ENCODE data around the gene SP8.

The SP8 gene

GRCh38 chr7:20776214-20776911 lies 10.3 kb downstream of the SP8 start:
- H3K9me3 ChIP-seq (ENCODE audit: control insufficient read depth in 2 of 2, low read length in 2 of 2) = no peaks in the 10 kb centered on the region
- peaks cover 45 to 54% of the 10 kb centered on the region in 2 donors for H3K27me3 ChIP-seq (ENCODE audit: control insufficient read depth in 2 of 2, insufficient read depth in 2 of 2, low read length in 2 of 2)
- no peak overlapping the region for H3K9ac ChIP-seq (ENCODE audit: low read depth in 1 of 2, low read length in 2 of 2)
- no peaks in the 10 kb centered on the region for H3K36me3 ChIP-seq (ENCODE audit: control insufficient read depth in 2 of 2, insufficient read depth in 2 of 2, low read length in 2 of 2)
- H3K4me3 ChIP-seq (ENCODE audit: low read length in 2 of 2) = no peak overlapping the region
- no peak overlapping the region for H3K27ac ChIP-seq (ENCODE audit: low read depth in 2 of 2, low read length in 2 of 2)
- peaks cover 2 to 3% of the 10 kb centered on the region in 2 donors for H3K4me1 ChIP-seq (ENCODE audit: control insufficient read depth in 2 of 2, insufficient read depth in 2 of 2, low read length in 2 of 2)

GRCh38 chr7:20754001-20754400 lies 32.7 kb downstream of the SP8 start:
- Histone ChIP-seq H3K9me3 (ENCODE audit: control insufficient read depth in 2 of 2, low read length in 2 of 2) (no peaks in the 10 kb centered on the region), H3K36me3 (ENCODE audit: control insufficient read depth in 2 of 2, insufficient read depth in 2 of 2, low read length in 2 of 2) (no peaks in the 10 kb centered on the region), H3K27ac (ENCODE audit: low read depth in 2 of 2, low read length in 2 of 2) (no peak overlapping the region), H3K9ac (ENCODE audit: low read depth in 1 of 2, low read length in 2 of 2) (no peak overlapping the region), H3K27me3 (ENCODE audit: control insufficient read depth in 2 of 2, insufficient read depth in 2 of 2, low read length in 2 of 2) (no peaks in the 10 kb centered on the region), H3K4me3 (ENCODE audit: low read length in 2 of 2) (no peak overlapping the region), H3K4me1 (ENCODE audit: control insufficient read depth in 2 of 2, insufficient read depth in 2 of 2, low read length in 2 of 2) (no peaks in the 10 kb centered on the region)

- no peaks in the 10 kb centered on the region for H3K9me3 ChIP-seq (ENCODE audit: control insufficient read depth in 2 of 2, low read length in 2 of 2)
- no peaks in the 10 kb centered on the region for H3K4me1 ChIP-seq (ENCODE audit: control insufficient read depth in 2 of 2, insufficient read depth in 2 of 2, low read length in 2 of 2)
- H3K27me3 ChIP-seq (ENCODE audit: control insufficient read depth in 2 of 2, insufficient read depth in 2 of 2, low read length in 2 of 2) = no peaks in the 10 kb centered on the region
- no peak overlapping the region for H3K4me3 ChIP-seq (ENCODE audit: low read length in 2 of 2)
- H3K27ac ChIP-seq (ENCODE audit: low read depth in 2 of 2, low read length in 2 of 2) = no peak overlapping the region
- no peak overlapping the region for H3K9ac ChIP-seq (ENCODE audit: low read depth in 1 of 2, low read length in 2 of 2)
- H3K36me3 ChIP-seq (ENCODE audit: control insufficient read depth in 2 of 2, insufficient read depth in 2 of 2, low read length in 2 of 2) = no peaks in the 10 kb centered on the region
Observed at GRCh38 chr7:20749906-20750305, 36.8 kb downstream of the SP8 start.

GRCh38 chr7:20748853-20749252 lies 37.8 kb downstream of the SP8 start:
- H3K4me1 ChIP-seq (ENCODE audit: control insufficient read depth in 2 of 2, insufficient read depth in 2 of 2, low read length in 2 of 2) = no peaks in the 10 kb centered on the region

GRCh38 chr7:20747001-20747400 lies 39.7 kb downstream of the SP8 start:
- Histone ChIP-seq H3K9ac (ENCODE audit: low read depth in 1 of 2, low read length in 2 of 2) (no peak overlapping the region), H3K4me1 (ENCODE audit: control insufficient read depth in 2 of 2, insufficient read depth in 2 of 2, low read length in 2 of 2) (no peaks in the 10 kb centered on the region), H3K9me3 (ENCODE audit: control insufficient read depth in 2 of 2, low read length in 2 of 2) (no peaks in the 10 kb centered on the region), H3K4me3 (ENCODE audit: low read length in 2 of 2) (no peak overlapping the region), H3K27ac (ENCODE audit: low read depth in 2 of 2, low read length in 2 of 2) (no peak overlapping the region), H3K36me3 (ENCODE audit: control insufficient read depth in 2 of 2, insufficient read depth in 2 of 2, low read length in 2 of 2) (no peaks in the 10 kb centered on the region), H3K27me3 (ENCODE audit: control insufficient read depth in 2 of 2, insufficient read depth in 2 of 2, low read length in 2 of 2) (no peaks in the 10 kb centered on the region)

More at GRCh38 chr7:20748853-20749252, 37.8 kb downstream of the SP8 start:
- H3K27me3 ChIP-seq (ENCODE audit: control insufficient read depth in 2 of 2, insufficient read depth in 2 of 2, low read length in 2 of 2) = no peaks in the 10 kb centered on the region
- no peaks in the 10 kb centered on the region for H3K9me3 ChIP-seq (ENCODE audit: control insufficient read depth in 2 of 2, low read length in 2 of 2)
- H3K4me3 ChIP-seq (ENCODE audit: low read length in 2 of 2) = no peak overlapping the region
- no peaks in the 10 kb centered on the region for H3K36me3 ChIP-seq (ENCODE audit: control insufficient read depth in 2 of 2, insufficient read depth in 2 of 2, low read length in 2 of 2)
- H3K27ac ChIP-seq (ENCODE audit: low read depth in 2 of 2, low read length in 2 of 2) = no peak overlapping the region
- H3K9ac ChIP-seq (ENCODE audit: low read depth in 1 of 2, low read length in 2 of 2) = no peak overlapping the region

GRCh38 chr7:20745702-20746101 lies 41.0 kb downstream of the SP8 start:
- no peak overlapping the region for H3K9ac ChIP-seq (ENCODE audit: low read depth in 1 of 2, low read length in 2 of 2)
- H3K27me3 ChIP-seq (ENCODE audit: control insufficient read depth in 2 of 2, insufficient read depth in 2 of 2, low read length in 2 of 2) = no peaks in the 10 kb centered on the region
- no peaks in the 10 kb centered on the region for H3K9me3 ChIP-seq (ENCODE audit: control insufficient read depth in 2 of 2, low read length in 2 of 2)
- H3K27ac ChIP-seq (ENCODE audit: low read depth in 2 of 2, low read length in 2 of 2) = no peak overlapping the region
- H3K4me1 ChIP-seq (ENCODE audit: control insufficient read depth in 2 of 2, insufficient read depth in 2 of 2, low read length in 2 of 2) = no peaks in the 10 kb centered on the region
- no peaks in the 10 kb centered on the region for H3K36me3 ChIP-seq (ENCODE audit: control insufficient read depth in 2 of 2, insufficient read depth in 2 of 2, low read length in 2 of 2)
- H3K4me3 ChIP-seq (ENCODE audit: low read length in 2 of 2) = no peak overlapping the region

GRCh38 chr7:20744954-20745446 lies 41.7 kb downstream of the SP8 start:
- Histone ChIP-seq H3K4me1 (ENCODE audit: control insufficient read depth in 2 of 2, insufficient read depth in 2 of 2, low read length in 2 of 2) (no peaks in the 10 kb centered on the region), H3K27me3 (ENCODE audit: control insufficient read depth in 2 of 2, insufficient read depth in 2 of 2, low read length in 2 of 2) (no peaks in the 10 kb centered on the region), H3K9me3 (ENCODE audit: control insufficient read depth in 2 of 2, low read length in 2 of 2) (no peaks in the 10 kb centered on the region), H3K4me3 (ENCODE audit: low read length in 2 of 2) (no peak overlapping the region), H3K27ac (ENCODE audit: low read depth in 2 of 2, low read length in 2 of 2) (no peak overlapping the region), H3K9ac (ENCODE audit: low read depth in 1 of 2, low read length in 2 of 2) (no peak overlapping the region), H3K36me3 (ENCODE audit: control insufficient read depth in 2 of 2, insufficient read depth in 2 of 2, low read length in 2 of 2) (no peaks in the 10 kb centered on the region)

GRCh38 chr7:20742913-20743312 lies 43.8 kb downstream of the SP8 start:
- H3K27ac ChIP-seq (ENCODE audit: low read depth in 2 of 2, low read length in 2 of 2) = no peak overlapping the region
- H3K36me3 ChIP-seq (ENCODE audit: control insufficient read depth in 2 of 2, insufficient read depth in 2 of 2, low read length in 2 of 2) = no peaks in the 10 kb centered on the region
- no peaks in the 10 kb centered on the region for H3K4me1 ChIP-seq (ENCODE audit: control insufficient read depth in 2 of 2, insufficient read depth in 2 of 2, low read length in 2 of 2)
- no peak overlapping the region for H3K9ac ChIP-seq (ENCODE audit: low read depth in 1 of 2, low read length in 2 of 2)
- no peaks in the 10 kb centered on the region for H3K9me3 ChIP-seq (ENCODE audit: control insufficient read depth in 2 of 2, low read length in 2 of 2)
- H3K27me3 ChIP-seq (ENCODE audit: control insufficient read depth in 2 of 2, insufficient read depth in 2 of 2, low read length in 2 of 2) = no peaks in the 10 kb centered on the region
- H3K4me3 ChIP-seq (ENCODE audit: low read length in 2 of 2) = no peak overlapping the region

- Histone ChIP-seq H3K36me3 (ENCODE audit: control insufficient read depth in 2 of 2, insufficient read depth in 2 of 2, low read length in 2 of 2) (no peaks in the 10 kb centered on the region), H3K9me3 (ENCODE audit: control insufficient read depth in 2 of 2, low read length in 2 of 2) (no peaks in the 10 kb centered on the region), H3K27ac (ENCODE audit: low read depth in 2 of 2, low read length in 2 of 2) (no peak overlapping the region), H3K9ac (ENCODE audit: low read depth in 1 of 2, low read length in 2 of 2) (no peak overlapping the region), H3K4me1 (ENCODE audit: control insufficient read depth in 2 of 2, insufficient read depth in 2 of 2, low read length in 2 of 2) (no peaks in the 10 kb centered on the region), H3K4me3 (ENCODE audit: low read length in 2 of 2) (no peak overlapping the region), H3K27me3 (ENCODE audit: control insufficient read depth in 2 of 2, insufficient read depth in 2 of 2, low read length in 2 of 2) (no peaks in the 10 kb centered on the region)
Observed at GRCh38 chr7:20741801-20742200, 44.9 kb downstream of the SP8 start.

GRCh38 chr7:20738518-20739481 lies 47.9 kb downstream of the SP8 start:
- Histone ChIP-seq H3K9ac (ENCODE audit: low read depth in 1 of 2, low read length in 2 of 2) (no peak overlapping the region), H3K36me3 (ENCODE audit: control insufficient read depth in 2 of 2, insufficient read depth in 2 of 2, low read length in 2 of 2) (no peaks in the 10 kb centered on the region), H3K4me3 (ENCODE audit: low read length in 2 of 2) (no peak overlapping the region), H3K4me1 (ENCODE audit: control insufficient read depth in 2 of 2, insufficient read depth in 2 of 2, low read length in 2 of 2) (no peaks in the 10 kb centered on the region), H3K9me3 (ENCODE audit: control insufficient read depth in 2 of 2, low read length in 2 of 2) (no peaks in the 10 kb centered on the region), H3K27me3 (ENCODE audit: control insufficient read depth in 2 of 2, insufficient read depth in 2 of 2, low read length in 2 of 2) (no peaks in the 10 kb centered on the region), H3K27ac (ENCODE audit: low read depth in 2 of 2, low read length in 2 of 2) (no peak overlapping the region)

Data from mucosa of rectum (tissue), 2 donors.